K562 (cell line): ENCODE results near the gene LRRC51. TPM values are rescaled to one million over a fixed set of nuclear protein-coding genes. Genes with fewer than 3 reads are reported as not detected.
A peak's percentile ranks its signal among the peaks of the same experiment; 100 is the strongest.

Experiments used
- ARID2 ChIP-seq: fragments of 450-650 bp; IDR thresholded peaks from 2 replicates; pipeline ENCODE4 v1.6.1; 2017; ENCODE audit warnings: antibody characterized with exemption, mild to moderate bottlenecking
- CHD7 ChIP-seq: fragments of 200-600 bp; sonication (generic); IDR thresholded peaks from one replicate; pipeline ENCODE4 v1.6.1; 2012; ENCODE audit warnings: mild to moderate bottlenecking, low read depth, low read length, inconsistent platforms
- CREB5 ChIP-seq: fragments of 250-450 bp; sonication (Bioruptor Pico); IDR thresholded peaks from 2 replicates; pipeline ENCODE4 v1.5.0; 2020; ENCODE audit warnings: mild to moderate bottlenecking
- ETV1 ChIP-seq: fragments of 450-650 bp; conservative IDR thresholded peaks from 2 replicates; pipeline ENCODE4 v1.6.1; 2016; ENCODE audit warnings: missing genetic modification characterization, control low read depth, low read depth, missing compliant biosample characterization
- IRF2 ChIP-seq: sonication (generic); formaldehyde crosslinking; IDR thresholded peaks from 2 replicates; pipeline ENCODE4 v1.8.1; 2022; ENCODE audit warnings: mild to moderate bottlenecking, missing genetic modification reagents
- MCM3 ChIP-seq: fragments of 450-650 bp; IDR thresholded peaks from 2 replicates; pipeline ENCODE4 v1.6.1; 2016
- MTA1 ChIP-seq: fragments of 450-650 bp; IDR thresholded peaks from 2 replicates; pipeline ENCODE4 v1.6.1; 2017; ENCODE audit warnings: borderline replicate concordance
- POLR2AphosphoS2 ChIP-seq: IDR thresholded peaks from 2 replicates; pipeline ENCODE4 v1.6.1; 2012; ENCODE audit warnings: low read length, improper control_type of control experiment
- RBM22 ChIP-seq: fragments of 200-400 bp; formaldehyde crosslinking; IDR thresholded peaks from 2 replicates; pipeline ENCODE4 v1.6.1; 2018; ENCODE audit warnings: low read length, low read depth; ENCODE audit not compliant: poor library complexity, severe bottlenecking
- TEAD1 ChIP-seq, 2 experiments: fragments of 450-650 bp in 1 of 2; sonication (generic) in 1 of 2; formaldehyde crosslinking; IDR thresholded peaks; 2 replicates each; pipeline versions ENCODE4 v1.4.0 to v1.8.0; 2020 to 2022; ENCODE audit warnings: mild to moderate bottlenecking in 2 of 2, missing genetic modification reagents in 1 of 2
- TRIM28 ChIP-seq: fragments of 450-650 bp; IDR thresholded peaks from 2 replicates; pipeline ENCODE4 v1.6.1; 2017
- ZNF408 ChIP-seq: fragments of 250-450 bp; sonication (Bioruptor Pico); IDR thresholded peaks from 2 replicates; pipeline ENCODE4 v1.4.0; 2020; ENCODE audit warnings: low read depth, mild to moderate bottlenecking, moderate library complexity
- ZNF830 ChIP-seq: fragments of 250-450 bp; sonication (Bioruptor Pico); IDR thresholded peaks from 2 replicates; pipeline ENCODE4 v1.5.0; 2021; ENCODE audit warnings: mild to moderate bottlenecking
- polyA plus RNA-seq, 8 experiments: library from polyadenylated mRNA; depleted of rRNA in 4 of 8; stranded (reverse) in 5 of 8; unstranded in 3 of 8; fragments of >200 nt; fragmentation: Nextera tagmentation in 2 of 8; fragmentation: Illumina TruSeq in 1 of 8; extraction: Ambion mirVana in 2 of 8; extraction: Trizol in 1 of 8; gene quantifications; 2 replicates each; pipeline versions ENCODE4 v1.2.1 to v1.2.3, GENCODE V29; 2011 to 2014; ENCODE audit warnings: inconsistent platforms in 1 of 8, missing spikeins in 1 of 8
- total RNA-seq, 7 experiments: library from RNA; depleted of rRNA in 6 of 7; stranded (reverse); fragments of >200 nt in 6 of 7; fragmentation: Illumina TruSeq in 2 of 7; extraction: Trizol in 2 of 7; gene quantifications; 2 replicates each; pipeline versions ENCODE4 v1.2.1 to v1.2.3, GENCODE V29; 2011 to 2021; ENCODE audit warnings: low replicate concordance in 1 of 7

The LRRC51 gene
- total and polyA plus RNA-seq, 9 of the 15 experiments (the other 6 are each of a cell fraction or from before 2014, with no cell fraction given): 4.7 to 10.6 (median 5.6) TPM

DNA sequence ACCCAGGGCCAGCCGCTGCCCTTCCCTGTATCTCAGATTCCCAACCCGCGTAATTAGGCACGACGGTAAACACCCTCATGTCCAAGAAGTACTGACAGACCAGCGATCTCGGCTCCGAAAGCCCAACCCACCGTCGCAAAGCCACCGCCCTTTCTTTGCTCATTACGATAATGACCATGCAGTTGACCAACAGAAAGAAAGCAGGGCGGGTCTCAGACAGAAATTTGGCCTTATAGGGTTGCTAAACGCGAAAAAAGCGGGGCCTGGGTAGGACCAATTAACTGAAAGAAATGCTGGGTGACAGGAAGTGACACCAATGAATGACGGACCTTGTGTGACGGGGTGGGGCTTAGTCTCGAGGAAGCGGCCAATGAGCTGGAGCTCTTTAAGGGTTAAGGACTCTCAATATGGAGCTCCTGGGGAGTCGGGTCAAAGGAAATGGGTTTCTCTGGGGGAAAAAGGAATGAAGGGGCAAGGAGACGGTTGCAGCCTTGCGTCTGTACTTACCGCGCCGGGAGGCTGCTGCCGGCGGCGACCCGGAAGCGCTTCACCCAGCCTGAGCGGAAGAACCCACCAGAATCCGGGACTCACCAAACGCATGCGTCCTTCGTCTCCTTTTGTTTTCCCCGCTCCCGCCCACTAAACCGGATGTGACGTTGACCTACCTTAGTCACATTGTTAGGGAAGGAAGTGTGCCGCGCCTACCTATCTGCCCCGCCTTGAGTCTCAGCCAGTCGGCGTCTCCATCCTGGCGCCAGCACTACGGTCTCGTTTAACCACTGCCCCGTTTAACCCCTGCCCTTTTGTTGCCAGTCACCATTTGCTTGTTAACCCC is 31.7 kb downstream of the LRRC51 start, which contains the start of gene ANAPC15 (continued):
- no peak for TF ChIP-seq CREB5
- no peak for TF ChIP-seq MCM3
- no peak for TF ChIP-seq ARID2
- TF ChIP-seq ZNF408 (CRISPR knock-in tag): no peak
- TF ChIP-seq TRIM28: no peak
- TF ChIP-seq CHD7: no peak
- peak; percentile 79; the same call in 1 of the 2 replicates for TF ChIP-seq MTA1
- peak; percentile 57; the same call in 1 of the 2 replicates for TF ChIP-seq POLR2AphosphoS2
- no peak for TF ChIP-seq IRF2 (CRISPR knock-in tag)
- TF ChIP-seq ZNF830 (CRISPR knock-in tag): no peak
- TF ChIP-seq ETV1 (tag): peak; percentile 68
- TF ChIP-seq TEAD1 (CRISPR knock-in tag; IDR thresholded peaks at IDR 0.05): 0 out of 4 replicates have a peak, but pooled peaks of 1 of the 2 experiments have one; percentile 6
- TF ChIP-seq RBM22: no peak
